ENCODE results near the gene OR4N5. TPM values are rescaled to one million over a fixed set of nuclear protein-coding genes. Genes with fewer than 3 reads are reported as not detected.
"Not testable (repeated sequence)": the region's sequence is repeated elsewhere in the genome, so short reads cannot be mapped to it uniquely, and the experiment has no call there.

The OR4N5 gene
- total RNA-seq, 2 experiments from 2014 or later: not detected

GRCh38 chr14:20169852-20170251 lies 31.2 kb downstream of the OR4N5 start:
- H3K27me3 Mint-ChIP-seq (ENCODE audit: low read depth); H3K36me3 Mint-ChIP-seq (ENCODE audit: low read depth); H3K9me3 Mint-ChIP-seq (ENCODE audit: insufficient read depth); CTCF ChIA-PET; H3K4me1 Mint-ChIP-seq (ENCODE audit: low read depth); DNase-seq; H3K27ac Mint-ChIP-seq; POLR2A ChIA-PET; ATAC-seq; H3K4me3 Mint-ChIP-seq: not testable (repeated sequence)

GRCh38 chr14:20174205-20174604 lies 35.6 kb downstream of the OR4N5 start:
- CTCF ChIA-PET; H3K9me3 Mint-ChIP-seq (ENCODE audit: insufficient read depth); DNase-seq; H3K27ac Mint-ChIP-seq; H3K4me3 Mint-ChIP-seq; ATAC-seq; H3K27me3 Mint-ChIP-seq (ENCODE audit: low read depth); H3K4me1 Mint-ChIP-seq (ENCODE audit: low read depth); H3K36me3 Mint-ChIP-seq (ENCODE audit: low read depth); POLR2A ChIA-PET: not testable (repeated sequence)

GRCh38 chr14:20176330-20176729 lies 37.7 kb downstream of the OR4N5 start:
- H3K27me3 Mint-ChIP-seq (ENCODE audit: low read depth): no peaks in the 10 kb centered on the region
- POLR2A ChIA-PET: no interaction called here
- H3K36me3 Mint-ChIP-seq (ENCODE audit: low read depth): no peaks in the 10 kb centered on the region
- ATAC-seq (no peak), DNase-seq (no peak)
- H3K9me3 Mint-ChIP-seq (ENCODE audit: insufficient read depth): no peaks in the 10 kb centered on the region
- no peaks in the 10 kb centered on the region for H3K4me1 Mint-ChIP-seq (ENCODE audit: low read depth)
- H3K27ac Mint-ChIP-seq: no peak overlapping the region
- H3K4me3 Mint-ChIP-seq: no peak overlapping the region
- CTCF ChIA-PET: no interaction called here

- DNase-seq (no peak), ATAC-seq (no peak)
- H3K27me3 Mint-ChIP-seq (ENCODE audit: low read depth): peaks cover 3% of the 10 kb centered on the region
- ChIA-PET POLR2A (no interaction called here), CTCF (no interaction called here)
- no peak overlapping the region for H3K27ac Mint-ChIP-seq
- H3K9me3 Mint-ChIP-seq (ENCODE audit: insufficient read depth): no peaks in the 10 kb centered on the region
- no peaks in the 10 kb centered on the region for H3K36me3 Mint-ChIP-seq (ENCODE audit: low read depth)
- no peaks in the 10 kb centered on the region for H3K4me1 Mint-ChIP-seq (ENCODE audit: low read depth)
- H3K4me3 Mint-ChIP-seq: no peak overlapping the region
Observed at GRCh38 chr14:20177433-20177974, 38.9 kb downstream of the OR4N5 start.

GRCh38 chr14:20179218-20179617 lies 40.6 kb downstream of the OR4N5 start:
- POLR2A ChIA-PET: no interaction called here
- Mint-ChIP-seq H3K36me3 (ENCODE audit: low read depth) (no peaks in the 10 kb centered on the region), H3K27me3 (ENCODE audit: low read depth) (peaks cover 6% of the 10 kb centered on the region), H3K4me3 (no peak overlapping the region), H3K9me3 (ENCODE audit: insufficient read depth) (no peaks in the 10 kb centered on the region), H3K27ac (no peak overlapping the region), H3K4me1 (ENCODE audit: low read depth) (no peaks in the 10 kb centered on the region)
- CTCF ChIA-PET: no interaction called here
- DNase-seq: no peak
- ATAC-seq: no peak

- H3K27me3 Mint-ChIP-seq (ENCODE audit: low read depth): peaks cover 6% of the 10 kb centered on the region
- no peak overlapping the region for H3K4me3 Mint-ChIP-seq
- no peaks in the 10 kb centered on the region for H3K36me3 Mint-ChIP-seq (ENCODE audit: low read depth)
- ATAC-seq: no peak
- no peaks in the 10 kb centered on the region for H3K9me3 Mint-ChIP-seq (ENCODE audit: insufficient read depth)
- H3K27ac Mint-ChIP-seq: no peak overlapping the region
- no peak for DNase-seq
- ChIA-PET CTCF (no interaction called here), POLR2A (no interaction called here)
- no peaks in the 10 kb centered on the region for H3K4me1 Mint-ChIP-seq (ENCODE audit: low read depth)
Observed at GRCh38 chr14:20179880-20180279, 41.3 kb downstream of the OR4N5 start.

- Mint-ChIP-seq H3K36me3 (ENCODE audit: low read depth) (no peaks in the 10 kb centered on the region), H3K27me3 (ENCODE audit: low read depth) (peaks cover 7% of the 10 kb centered on the region), H3K9me3 (ENCODE audit: insufficient read depth) (no peaks in the 10 kb centered on the region), H3K4me1 (ENCODE audit: low read depth) (no peaks in the 10 kb centered on the region), H3K4me3 (no peak overlapping the region), H3K27ac (no peak overlapping the region)
- POLR2A ChIA-PET: no interaction called here
- no peak for ATAC-seq
- CTCF ChIA-PET: no interaction called here
- no peak for DNase-seq
Observed at GRCh38 chr14:20180486-20180885, 41.9 kb downstream of the OR4N5 start.

- Mint-ChIP-seq H3K4me1 (ENCODE audit: low read depth) (no peaks in the 10 kb centered on the region), H3K27ac (no peak overlapping the region), H3K4me3 (no peak overlapping the region), H3K27me3 (ENCODE audit: low read depth) (peaks cover 12% of the 10 kb centered on the region), H3K36me3 (ENCODE audit: low read depth) (no peaks in the 10 kb centered on the region), H3K9me3 (ENCODE audit: insufficient read depth) (no peaks in the 10 kb centered on the region)
- ChIA-PET POLR2A (no interaction called here), CTCF (no interaction called here)
- no peak for DNase-seq
- no peak for ATAC-seq
Observed at GRCh38 chr14:20184181-20184580, 45.6 kb downstream of the OR4N5 start.

GRCh38 chr14:20190596-20190995 lies 52.0 kb downstream of the OR4N5 start, which contains the start of gene OR11G2:
Gene OR11G2, plus strand, starts transcription at chr14:20190896. Its CDS starts 6,542 bp downstream, at chr14:20197438.
- no peaks in the 10 kb centered on the region for H3K4me1 Mint-ChIP-seq (ENCODE audit: low read depth)
- CTCF ChIA-PET: interaction anchor here (1.1 kb wide), 1 partner anchor 23 kb away, joined by 3 read pairs; no protein-coding TSS in a partner anchor

GRCh38 chr14:20191396-20191795 lies 52.8 kb downstream of the OR4N5 start:
- ATAC-seq (no peak), DNase-seq (no peak)
- Mint-ChIP-seq H3K4me1 (ENCODE audit: low read depth) (no peaks in the 10 kb centered on the region), H3K27ac (no peak overlapping the region), H3K9me3 (ENCODE audit: insufficient read depth) (no peaks in the 10 kb centered on the region), H3K27me3 (ENCODE audit: low read depth) (peaks cover 6% of the 10 kb centered on the region), H3K36me3 (ENCODE audit: low read depth) (no peaks in the 10 kb centered on the region), H3K4me3 (no peak overlapping the region)
- ChIA-PET POLR2A (no interaction called here), CTCF (no interaction called here)

More at GRCh38 chr14:20190596-20190995, 52.0 kb downstream of the OR4N5 start, which contains the start of gene OR11G2:
- peaks cover 7% of the 10 kb centered on the region for H3K27me3 Mint-ChIP-seq (ENCODE audit: low read depth)
- POLR2A ChIA-PET: no interaction called here
- DNase-seq (no peak), ATAC-seq (no peak)
- no peaks in the 10 kb centered on the region for H3K9me3 Mint-ChIP-seq (ENCODE audit: insufficient read depth)
- no peak within 1 kb of the TSS for H3K4me3 Mint-ChIP-seq
- no peak within 1 kb of the TSS for H3K27ac Mint-ChIP-seq
- no peaks in the 10 kb centered on the region for H3K36me3 Mint-ChIP-seq (ENCODE audit: low read depth)

- no peak for DNase-seq
- Mint-ChIP-seq H3K27ac (no peak overlapping the region), H3K9me3 (ENCODE audit: insufficient read depth) (no peaks in the 10 kb centered on the region), H3K36me3 (ENCODE audit: low read depth) (no peaks in the 10 kb centered on the region), H3K27me3 (ENCODE audit: low read depth) (peaks cover 3% of the 10 kb centered on the region), H3K4me1 (ENCODE audit: low read depth) (no peaks in the 10 kb centered on the region), H3K4me3 (no peak overlapping the region)
- ATAC-seq: no peak
- ChIA-PET POLR2A (no interaction called here), CTCF (no interaction called here)
Observed at GRCh38 chr14:20194101-20194500, 55.5 kb downstream of the OR4N5 start.
